ENCODE results near the gene GALNT2. TPM values are rescaled to one million over a fixed set of nuclear protein-coding genes. Genes with fewer than 3 reads are reported as not detected.

The GALNT2 gene
- total and polyA plus RNA-seq, 2 of the 13 experiments (the other 11 are each of a cell fraction or from before 2014, with no cell fraction given): 39.3 to 39.6 TPM

DNA sequence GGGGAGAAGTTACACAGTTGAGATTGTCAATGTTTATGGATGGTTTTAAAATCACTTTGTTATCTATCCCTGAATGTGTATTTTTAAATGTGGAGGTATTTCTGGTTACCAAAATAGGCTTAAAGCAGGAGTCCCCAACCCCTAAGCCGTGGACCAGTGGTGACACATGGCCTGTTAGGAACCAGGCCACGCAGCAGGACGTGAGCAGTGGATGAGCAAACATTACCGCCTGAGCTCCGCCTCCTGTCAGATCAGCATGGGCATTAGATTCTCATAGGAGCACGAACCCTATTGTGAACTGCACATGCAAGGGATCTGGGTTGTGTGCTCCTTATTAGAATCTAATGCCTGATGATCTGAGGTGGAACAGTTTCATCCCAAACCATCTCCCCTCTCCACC, 151.6 kb downstream of the GALNT2 start:
- ChIA-PET CTCF (ENCODE audit: low intra/inter-chr PET ratio, low total read pairs) (no interaction called here), POLR2A (no interaction called here)
- ATAC-seq (no peak), DNase-seq (ENCODE audit: low spot score) (no peak), FAIRE-seq (no peak)
- Histone ChIP-seq H3K27ac (ENCODE audit: extremely low read length, insufficient read depth, low read length) (no peak overlapping the region), H3K4me1 (ENCODE audit: insufficient read depth, low read length) (no peaks in the 10 kb centered on the region), H3K9me3 (ENCODE audit: low read length) (no peaks in the 10 kb centered on the region), H3K27me3 (ENCODE audit: control insufficient read depth in 1 of 2, insufficient read depth in 2 of 2, low read length in 2 of 2) (no peaks in the 10 kb centered on the region), H3K4me3 (replicated peaks in 1 of 3; ENCODE audit: insufficient read depth in 1 of 3, low read depth in 2 of 3, low read length in 3 of 3) (no peak overlapping the region), H4K20me1 (ENCODE audit: insufficient read depth, low read length) (no peaks in the 10 kb centered on the region), H3K36me3 (replicated peaks in 1 of 2; ENCODE audit: control insufficient read depth in 1 of 2, insufficient read depth in 2 of 2, low read length in 2 of 2) (no peaks in the 10 kb centered on the region; a peak in 1 of 5 replicates), H2AFZ (ENCODE audit: low read length) (no peak overlapping the region), H3K79me2 (ENCODE audit: insufficient read depth, low read length) (no peaks in the 10 kb centered on the region), H3K4me2 (ENCODE audit: low read depth, low read length) (no peak overlapping the region), H3K9ac (ENCODE audit: insufficient read depth, low read depth, low read length) (no peak overlapping the region)
- in situ Hi-C loops (cut with HindIII; ENCODE audit: extremely low pct_ligation_motif_present, low pct_unique_long_range_greater_than_20kb) (no loop called here), intact Hi-C loops (cut with micrococcal nuclease; ENCODE audit: unreplicated experiment) (no loop called here)
- 93% methylated on average over 6 of the region's 6 CpGs for WGBS (ENCODE audit: low lambda C conversion rate)
- TF ChIP-seq, protein P1, sequence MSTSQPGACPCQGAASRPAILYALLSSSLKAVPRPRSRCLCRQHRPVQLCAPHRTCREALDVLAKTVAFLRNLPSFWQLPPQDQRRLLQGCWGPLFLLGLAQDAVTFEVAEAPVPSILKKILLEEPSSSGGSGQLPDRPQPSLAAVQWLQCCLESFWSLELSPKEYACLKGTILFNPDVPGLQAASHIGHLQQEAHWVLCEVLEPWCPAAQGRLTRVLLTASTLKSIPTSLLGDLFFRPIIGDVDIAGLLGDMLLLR (CRISPR knock-in tag; IDR thresholded peaks at IDR 0.05): no peak
- 0 out of 2 replicates have a peak, but pooled peaks have one; percentile 29 for TF ChIP-seq ZBTB33 (CRISPR knock-in tag; IDR thresholded peaks at IDR 0.05)
- no peak for TF ChIP-seq NFKB2 (CRISPR knock-in tag; IDR thresholded peaks at IDR 0.05; ENCODE audit: borderline replicate concordance)
- no TSS peak for BruUV-seq (replicated peaks)

- ATAC-seq: no peak
- in situ Hi-C loops (cut with HindIII; ENCODE audit: extremely low pct_ligation_motif_present, low pct_unique_long_range_greater_than_20kb): no loop called here
- no peaks in the 10 kb centered on the region for H3K4me1 ChIP-seq (ENCODE audit: insufficient read depth, low read length)
- no peak overlapping the region for H3K4me3 ChIP-seq (replicated peaks in 1 of 3; ENCODE audit: insufficient read depth in 1 of 3, low read depth in 2 of 3, low read length in 3 of 3)
- no TSS peak for BruUV-seq (replicated peaks)
- no peak overlapping the region for H3K27ac ChIP-seq (ENCODE audit: extremely low read length, insufficient read depth, low read length)
- H3K4me2 ChIP-seq (ENCODE audit: low read depth, low read length): no peak overlapping the region
- no peaks in the 10 kb centered on the region for H3K79me2 ChIP-seq (ENCODE audit: insufficient read depth, low read length)
- no peak overlapping the region for H2AFZ ChIP-seq (ENCODE audit: low read length)
- WGBS (ENCODE audit: low lambda C conversion rate): 96% methylated on average over 8 of the region's 8 CpGs
- H3K36me3 ChIP-seq (replicated peaks in 1 of 2; ENCODE audit: control insufficient read depth in 1 of 2, insufficient read depth in 2 of 2, low read length in 2 of 2): no peaks in the 10 kb centered on the region; a peak in 1 of 5 replicates
- no peak for FAIRE-seq
- no peaks in the 10 kb centered on the region for H4K20me1 ChIP-seq (ENCODE audit: insufficient read depth, low read length)
- intact Hi-C loops (cut with micrococcal nuclease; ENCODE audit: unreplicated experiment): no loop called here
- ChIA-PET POLR2A (no interaction called here), CTCF (ENCODE audit: low intra/inter-chr PET ratio, low total read pairs) (no interaction called here)
- H3K9ac ChIP-seq (ENCODE audit: insufficient read depth, low read depth, low read length): no peak overlapping the region
- no peak for DNase-seq (ENCODE audit: low spot score)
- no peaks in the 10 kb centered on the region for H3K9me3 ChIP-seq (ENCODE audit: low read length)
- no peaks in the 10 kb centered on the region for H3K27me3 ChIP-seq (ENCODE audit: control insufficient read depth in 1 of 2, insufficient read depth in 2 of 2, low read length in 2 of 2)
- TF ChIP-seq PHF5A (CRISPR knock-in tag; IDR thresholded peaks at IDR 0.05; ENCODE audit: low read depth, unreplicated experiment) (no peak), HES4 (CRISPR knock-in tag; IDR thresholded peaks at IDR 0.05; ENCODE audit: borderline replicate concordance) (no peak), IKZF1 (IDR thresholded peaks at IDR 0.05) (no peak), KLF9 (CRISPR knock-in tag; IDR thresholded peaks at IDR 0.05; ENCODE audit: low read depth) (no peak), ZNF572 (CRISPR knock-in tag; IDR thresholded peaks at IDR 0.05) (no peak), ARNT (IDR thresholded peaks at IDR 0.05) (no peak), YEATS4 (CRISPR knock-in tag; IDR thresholded peaks at IDR 0.05; ENCODE audit: borderline replicate concordance) (no peak), U2AF2 (IDR thresholded peaks at IDR 0.05; ENCODE audit: low read depth, low read length) (no peak), ZNF652 (CRISPR knock-in tag; IDR thresholded peaks at IDR 0.05; ENCODE audit: borderline replicate concordance, low read depth) (no peak), FOXA3 (CRISPR knock-in tag; IDR thresholded peaks at IDR 0.05) (no peak), SRSF4 (IDR thresholded peaks at IDR 0.05; ENCODE audit: low read depth, low read length, poor library complexity, severe bottlenecking) (no peak)
- TF ChIP-seq, protein P2, sequence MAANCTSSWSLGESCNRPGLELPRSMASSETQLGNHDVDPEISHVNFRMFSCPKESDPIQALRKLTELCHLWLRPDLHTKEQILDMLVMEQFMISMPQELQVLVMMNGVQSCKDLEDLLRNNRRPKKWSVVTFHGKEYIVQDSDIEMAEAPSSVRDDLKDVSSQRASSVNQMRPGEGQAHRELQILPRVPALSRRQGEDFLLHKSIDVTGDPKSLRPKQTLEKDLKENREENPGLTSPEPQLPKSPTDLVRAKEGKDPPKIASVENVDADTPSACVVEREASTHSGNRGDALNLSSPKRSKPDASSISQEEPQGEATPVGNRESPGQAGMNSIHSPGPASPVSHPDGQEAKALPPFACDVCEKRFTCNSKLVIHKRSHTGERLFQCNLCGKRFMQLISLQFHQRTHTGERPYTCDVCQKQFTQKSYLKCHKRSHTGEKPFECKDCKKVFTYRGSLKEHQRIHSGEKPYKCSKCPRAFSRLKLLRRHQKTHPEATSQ (CRISPR knock-in tag; IDR thresholded peaks at IDR 0.05; ENCODE audit: borderline replicate concordance): no peak
Measured at GRCh38 chr1:230219174-230220067, 152.4 kb downstream of the GALNT2 start.

All from HepG2 (cell line).